Glutamatergic neuron (in vitro differentiated cells): ENCODE data around the gene NDUFS8. TPM values are rescaled to one million over a fixed set of nuclear protein-coding genes. Genes with fewer than 3 reads are reported as not detected.

Source experiments
- DNase-seq: peaks from one replicate; pipeline ENCODE4 v3.0.0; 2022
- H3K27ac Mint-ChIP-seq: one replicate; pipeline ENCODE4 v1.8.0; 2020; ENCODE audit warnings: mild to moderate bottlenecking, mixed read lengths, inconsistent platforms; ENCODE audit not compliant: unreplicated experiment
- H3K27me3 Mint-ChIP-seq: one replicate; pipeline ENCODE4 v1.8.0; 2020; ENCODE audit warnings: mild to moderate bottlenecking, moderate library complexity, mixed read lengths, inconsistent platforms; ENCODE audit not compliant: unreplicated experiment
- H3K36me3 Mint-ChIP-seq: one replicate; pipeline ENCODE4 v1.8.0; 2020; ENCODE audit warnings: mild to moderate bottlenecking, mixed read lengths, inconsistent platforms; ENCODE audit not compliant: unreplicated experiment
- H3K4me1 Mint-ChIP-seq: one replicate; pipeline ENCODE4 v1.8.0; 2020; ENCODE audit warnings: mild to moderate bottlenecking, low read depth, mixed read lengths, inconsistent platforms; ENCODE audit not compliant: unreplicated experiment
- H3K4me3 Mint-ChIP-seq: one replicate; pipeline ENCODE4 v1.8.0; 2020; ENCODE audit warnings: mild to moderate bottlenecking, mixed read lengths, inconsistent platforms; ENCODE audit not compliant: unreplicated experiment
- H3K9me3 Mint-ChIP-seq: one replicate; pipeline ENCODE4 v1.8.0; 2020; ENCODE audit warnings: mild to moderate bottlenecking, moderate library complexity, mixed read lengths, inconsistent platforms; ENCODE audit not compliant: unreplicated experiment
- total RNA-seq: library from RNA; stranded (reverse); fragmentation: NEBNext Ultra II Directional; extraction: Animal tissue kit (Norgen Biotek cat#: 25700); gene quantifications from one replicate; pipeline ENCODE4 v1.2.1, GENCODE V29; 2021; ENCODE audit not compliant: unreplicated experiment
- TF ChIP-seq, protein P1 (sequence below): fragments of 200-600 bp; sonication (generic); IDR thresholded peaks from one replicate; pipeline ENCODE4 v1.5.0; 2021; ENCODE audit not compliant: partially characterized antibody, unreplicated experiment

NDUFS8 gene
- total RNA-seq, 1 donor from 2014 or later, result 136 TPM

DNA sequence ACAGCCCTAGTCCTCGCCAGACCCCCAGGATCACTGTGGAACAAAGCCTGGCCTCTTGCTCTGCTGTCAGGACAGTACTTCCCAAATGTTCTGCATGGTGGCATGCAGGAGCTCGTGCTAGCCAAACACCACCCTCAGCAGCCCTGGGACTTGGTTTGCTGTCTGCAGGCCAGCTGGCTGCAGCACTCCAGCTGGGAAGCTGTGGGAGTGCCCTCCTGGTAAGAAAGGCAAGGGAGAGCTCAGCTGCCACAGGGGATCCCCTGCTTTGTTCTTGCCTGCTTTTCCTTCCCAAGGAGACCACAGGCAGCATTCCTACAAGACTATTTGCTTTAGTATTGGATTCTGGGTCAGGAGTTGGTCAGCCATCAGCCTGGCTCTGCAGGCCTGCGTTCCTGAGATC lies 36.3 kb downstream of the NDUFS8 start:
- peak; percentile 55 for DNase-seq
- H3K4me3 Mint-ChIP-seq, result peak overlapping the region; percentile 54
- H3K36me3 Mint-ChIP-seq, result peaks cover 10% of the 10 kb centered on the region
- H3K27ac Mint-ChIP-seq, result peak overlapping the region; percentile 79
- peaks cover 28% of the 10 kb centered on the region for H3K4me1 Mint-ChIP-seq
- peaks cover 8% of the 10 kb centered on the region for H3K9me3 Mint-ChIP-seq
- TF ChIP-seq, protein P1, sequence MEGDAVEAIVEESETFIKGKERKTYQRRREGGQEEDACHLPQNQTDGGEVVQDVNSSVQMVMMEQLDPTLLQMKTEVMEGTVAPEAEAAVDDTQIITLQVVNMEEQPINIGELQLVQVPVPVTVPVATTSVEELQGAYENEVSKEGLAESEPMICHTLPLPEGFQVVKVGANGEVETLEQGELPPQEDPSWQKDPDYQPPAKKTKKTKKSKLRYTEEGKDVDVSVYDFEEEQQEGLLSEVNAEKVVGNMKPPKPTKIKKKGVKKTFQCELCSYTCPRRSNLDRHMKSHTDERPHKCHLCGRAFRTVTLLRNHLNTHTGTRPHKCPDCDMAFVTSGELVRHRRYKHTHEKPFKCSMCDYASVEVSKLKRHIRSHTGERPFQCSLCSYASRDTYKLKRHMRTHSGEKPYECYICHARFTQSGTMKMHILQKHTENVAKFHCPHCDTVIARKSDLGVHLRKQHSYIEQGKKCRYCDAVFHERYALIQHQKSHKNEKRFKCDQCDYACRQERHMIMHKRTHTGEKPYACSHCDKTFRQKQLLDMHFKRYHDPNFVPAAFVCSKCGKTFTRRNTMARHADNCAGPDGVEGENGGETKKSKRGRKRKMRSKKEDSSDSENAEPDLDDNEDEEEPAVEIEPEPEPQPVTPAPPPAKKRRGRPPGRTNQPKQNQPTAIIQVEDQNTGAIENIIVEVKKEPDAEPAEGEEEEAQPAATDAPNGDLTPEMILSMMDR, result no peak
- peaks cover 4% of the 10 kb centered on the region for H3K27me3 Mint-ChIP-seq

DNA sequence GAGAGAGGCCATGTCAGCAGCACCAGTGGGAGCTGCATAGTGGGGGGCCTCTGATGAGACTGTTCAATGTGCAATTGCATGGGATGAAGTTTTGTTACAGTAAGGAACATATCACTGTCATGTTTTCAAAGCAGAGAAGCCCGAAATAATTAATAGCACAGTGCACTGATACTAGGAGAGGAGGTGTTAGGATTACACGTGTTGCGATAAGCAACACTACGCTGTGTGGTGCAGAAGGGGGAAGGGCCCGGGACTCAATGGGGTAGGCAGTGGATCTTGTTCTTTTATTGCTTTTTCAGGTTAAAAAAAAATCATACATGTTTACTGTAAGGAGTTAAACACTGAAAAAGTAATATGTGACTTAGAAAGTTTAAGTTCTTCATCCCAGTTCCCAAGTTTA lies 37.5 kb downstream of the NDUFS8 start:
- Mint-ChIP-seq H3K27ac (no peak overlapping the region), H3K4me1 (peaks cover 28% of the 10 kb centered on the region), H3K36me3 (peaks cover 10% of the 10 kb centered on the region), H3K27me3 (peaks cover 4% of the 10 kb centered on the region), H3K9me3 (peaks cover 8% of the 10 kb centered on the region), H3K4me3 (no peak overlapping the region)
- no peak for DNase-seq
- TF ChIP-seq, protein P1, result no peak

DNA sequence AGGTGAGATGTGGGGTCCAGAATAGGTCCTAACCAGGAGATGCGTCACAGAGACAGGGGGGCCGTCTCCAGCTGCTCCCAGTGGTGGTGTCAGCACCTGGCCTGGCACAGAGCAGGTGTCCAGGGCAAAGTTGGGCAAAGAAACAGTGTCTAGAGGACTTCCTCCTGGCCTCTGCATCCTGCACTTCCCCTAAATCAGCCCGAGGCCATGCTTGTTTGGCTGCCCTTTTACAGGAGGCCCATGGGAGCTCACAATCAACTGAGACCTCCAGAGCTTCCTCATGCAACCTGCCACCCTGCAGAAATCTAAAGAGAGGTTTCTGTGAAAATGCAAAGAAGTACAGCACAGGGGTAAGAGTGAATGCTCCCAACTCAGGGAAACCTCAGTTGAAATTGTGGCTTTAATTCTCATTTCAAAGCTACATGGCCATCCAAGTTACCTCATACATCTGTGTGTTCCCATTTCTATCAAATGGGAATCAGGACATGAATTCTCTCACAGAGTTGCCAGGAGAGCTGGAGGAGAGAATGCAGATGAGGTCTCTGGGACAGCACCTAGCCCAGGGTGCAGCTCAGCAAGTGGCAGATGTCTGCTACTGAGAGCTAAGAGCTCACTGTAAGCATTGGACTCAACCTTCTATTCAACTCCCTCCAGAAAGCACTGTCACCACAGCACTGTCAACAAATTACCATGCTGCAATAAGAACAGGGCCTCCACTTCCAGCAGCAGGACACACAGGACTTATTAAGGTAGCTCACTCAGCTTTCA lies 41.0 kb downstream of the NDUFS8 start:
- DNase-seq, result no peak
- H3K36me3 Mint-ChIP-seq, result peaks cover 10% of the 10 kb centered on the region
- peaks cover 20% of the 10 kb centered on the region for H3K4me1 Mint-ChIP-seq
- H3K9me3 Mint-ChIP-seq, result peaks cover 2% of the 10 kb centered on the region
- TF ChIP-seq, protein P1, result no peak
- peaks cover 4% of the 10 kb centered on the region for H3K27me3 Mint-ChIP-seq
- no peak overlapping the region for H3K27ac Mint-ChIP-seq
- H3K4me3 Mint-ChIP-seq, result no peak overlapping the region

DNA sequence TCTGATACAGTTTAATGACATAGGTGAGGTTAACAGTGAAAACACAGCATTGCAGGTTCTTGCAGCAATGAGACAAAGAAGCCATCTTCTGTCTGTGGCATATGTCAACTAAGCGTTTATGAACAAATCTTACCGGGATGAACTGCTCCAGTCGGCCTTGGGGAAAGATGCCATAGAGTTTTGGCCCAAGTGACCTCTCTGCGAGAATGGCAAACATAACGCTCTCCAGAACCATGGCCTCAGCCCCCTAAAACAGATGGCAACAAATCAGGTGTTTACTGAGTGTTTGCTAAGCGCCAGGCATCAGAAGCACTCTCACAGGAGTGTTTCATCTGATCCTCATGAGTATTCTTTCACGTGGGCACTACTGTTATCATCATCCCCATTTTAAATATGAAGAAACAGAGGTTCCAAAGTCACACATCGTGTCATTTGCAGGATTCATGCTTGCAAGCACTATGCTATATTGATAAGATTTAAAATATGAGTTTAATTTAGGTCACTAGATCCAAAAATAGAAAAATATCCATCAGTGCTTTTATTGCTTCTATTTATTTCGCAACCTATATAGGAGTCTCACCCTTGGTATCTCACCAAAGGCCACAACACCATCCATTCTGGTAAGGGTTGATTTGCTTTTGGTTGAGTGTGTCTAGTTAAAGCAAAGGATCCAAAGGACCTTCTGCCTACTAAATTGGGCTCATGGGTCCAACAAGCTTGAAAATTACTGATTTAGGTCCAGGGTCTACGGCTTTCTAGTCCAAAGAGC lies 44.3 kb downstream of the NDUFS8 start:
- Mint-ChIP-seq H3K36me3 (peaks cover 3% of the 10 kb centered on the region), H3K27ac (no peak overlapping the region), H3K27me3 (peaks cover 4% of the 10 kb centered on the region), H3K4me3 (no peak overlapping the region), H3K9me3 (peaks cover 2% of the 10 kb centered on the region), H3K4me1 (peaks cover 16% of the 10 kb centered on the region)
- no peak for DNase-seq
- TF ChIP-seq, protein P1, result no peak
